Measurements from ENCODE around the gene ZDHHC14. TPM values are rescaled to one million over a fixed set of nuclear protein-coding genes. Genes with fewer than 3 reads are reported as not detected.

Gene ZDHHC14
- total RNA-seq, 1 experiment from 2014 or later, result 1.7 TPM

GRCh38 chr6:157609556-157609955, 228.6 kb downstream of the ZDHHC14 start:
- H3K9ac ChIP-seq (ENCODE audit: extremely low read depth, insufficient read length, low read length), result no peak overlapping the region
- no peaks in the 10 kb centered on the region for H3K9me3 ChIP-seq (ENCODE audit: control insufficient read depth, low read depth, low read length)
- no peaks in the 10 kb centered on the region for H4K20me1 ChIP-seq (ENCODE audit: control insufficient read depth, insufficient read depth, insufficient read length)
- H4K5ac ChIP-seq (ENCODE audit: insufficient read length, low read depth, low read length), result no peak overlapping the region
- no peak overlapping the region for H3K4me2 ChIP-seq (ENCODE audit: insufficient read depth, insufficient read length, low read length)
- no peak for TF ChIP-seq CTCF (conservative IDR thresholded peaks at IDR 0.05)
- no peak overlapping the region for H3K23ac ChIP-seq (ENCODE audit: insufficient read length, low read depth, low read length)
- no peak overlapping the region for H2BK12ac ChIP-seq (ENCODE audit: insufficient read length, low read depth, low read length)
- no peak overlapping the region for H2BK15ac ChIP-seq (ENCODE audit: low read depth, low read length)
- H3K18ac ChIP-seq (ENCODE audit: insufficient read length, low read depth, low read length), result no peak overlapping the region
- H2AFZ ChIP-seq (ENCODE audit: low read length), result no peak overlapping the region
- no peaks in the 10 kb centered on the region for H3K23me2 ChIP-seq (ENCODE audit: insufficient read length, low read depth, low read length, poor library complexity, severe bottlenecking)
- peaks cover 31 to 38% of the 10 kb centered on the region in 2 experiments for H3K4me1 Mint-ChIP-seq
- no peak overlapping the region for H3K4ac ChIP-seq (ENCODE audit: low read depth, low read length)
- no peak overlapping the region for H3T11ph ChIP-seq (ENCODE audit: low read length)
- no peak overlapping the region for H4K91ac ChIP-seq (ENCODE audit: insufficient read length, low read depth, low read length)
- H3K9me3 Mint-ChIP-seq, result no peaks in the 10 kb centered on the region
- no CpG with 5 or more reads among the region's 3 CpGs for WGBS (ENCODE audit: extremely low coverage, insufficient read length, low lambda C conversion rate)
- H4K8ac ChIP-seq (replicated peaks; ENCODE audit: insufficient read length, low read depth, low read length), result no peak overlapping the region
- no peaks in the 10 kb centered on the region for H3K79me1 ChIP-seq (ENCODE audit: insufficient read depth, low read depth, low read length, poor library complexity, severe bottlenecking)
- no peaks in the 10 kb centered on the region for H3K79me2 ChIP-seq (ENCODE audit: insufficient read depth, low read length)
- peaks cover 4% of the 10 kb centered on the region for H3K27me3 Mint-ChIP-seq (ENCODE audit: low read depth)
- H2AK5ac ChIP-seq (ENCODE audit: insufficient read length, low read length), result no peak overlapping the region
- H3K27me3 ChIP-seq (ENCODE audit: insufficient read depth, low read length), result no peaks in the 10 kb centered on the region
- H2BK20ac ChIP-seq (ENCODE audit: low read depth, low read length, poor library complexity, severe bottlenecking), result no peak overlapping the region
- no peak overlapping the region for H3K27ac ChIP-seq (ENCODE audit: insufficient read length, low read depth, low read length)
- peaks cover 11% of the 10 kb centered on the region; the same call in 1 of the 2 replicates for H3K4me1 ChIP-seq (ENCODE audit: insufficient read depth, low read length)
- H3K14ac ChIP-seq (ENCODE audit: insufficient read depth, low read length), result no peak overlapping the region
- DNase-seq, result no peak
- no peak overlapping the region; a peak in 1 of 7 replicates for H3K27ac Mint-ChIP-seq
- H3K4me3 Mint-ChIP-seq, result no peak overlapping the region
- H3K56ac ChIP-seq (ENCODE audit: insufficient read length, low read depth, low read length), result no peak overlapping the region
- no peak overlapping the region for H2BK5ac ChIP-seq (ENCODE audit: insufficient read length, low read length)
- H3K36me3 Mint-ChIP-seq (ENCODE audit: insufficient read depth in 1 of 3, low read depth in 3 of 3), result 0 out of 7 replicates have a peak, but pooled peaks cover 0 to 2% (median 0%) of the 10 kb centered on the region in 3 experiments
- no peak overlapping the region for H2BK120ac ChIP-seq (ENCODE audit: low read depth, low read length, poor library complexity, severe bottlenecking)

Measured in H9 (cell line).